Activated naive CD8-positive, alpha-beta T cell treated with anti-CD3 and anti-CD28 coated beads, Interleukin-2, amount 50 U/mL, for 24 hours (primary cell): ENCODE data around the gene DNAI2.

Experiments used
- ATAC-seq: fragments of 150-1000 bp; cut with Tn5 transposase; one replicate; pipeline ENCODE4 v1.10.0; 2021
- DNase-seq: peaks from one replicate; pipeline ENCODE4 v3.0.0; 2021
- H3K27ac Mint-ChIP-seq: one replicate; pipeline ENCODE4 v1.8.0; 2021; ENCODE audit warnings: mild to moderate bottlenecking, mixed read lengths
- H3K27me3 Mint-ChIP-seq: one replicate; pipeline ENCODE4 v1.8.0; 2021; ENCODE audit warnings: mixed read lengths
- H3K36me3 Mint-ChIP-seq: one replicate; pipeline ENCODE4 v1.8.0; 2021; ENCODE audit warnings: low read depth, mixed read lengths
- H3K4me1 Mint-ChIP-seq: one replicate; pipeline ENCODE4 v1.8.0; 2021; ENCODE audit warnings: mixed read lengths
- H3K4me3 Mint-ChIP-seq: one replicate; pipeline ENCODE4 v1.8.0; 2021; ENCODE audit warnings: mild to moderate bottlenecking, moderate library complexity, mixed read lengths
- H3K9me3 Mint-ChIP-seq: one replicate; pipeline ENCODE4 v1.8.0; 2021; ENCODE audit warnings: mixed read lengths

Gene DNAI2

DNA sequence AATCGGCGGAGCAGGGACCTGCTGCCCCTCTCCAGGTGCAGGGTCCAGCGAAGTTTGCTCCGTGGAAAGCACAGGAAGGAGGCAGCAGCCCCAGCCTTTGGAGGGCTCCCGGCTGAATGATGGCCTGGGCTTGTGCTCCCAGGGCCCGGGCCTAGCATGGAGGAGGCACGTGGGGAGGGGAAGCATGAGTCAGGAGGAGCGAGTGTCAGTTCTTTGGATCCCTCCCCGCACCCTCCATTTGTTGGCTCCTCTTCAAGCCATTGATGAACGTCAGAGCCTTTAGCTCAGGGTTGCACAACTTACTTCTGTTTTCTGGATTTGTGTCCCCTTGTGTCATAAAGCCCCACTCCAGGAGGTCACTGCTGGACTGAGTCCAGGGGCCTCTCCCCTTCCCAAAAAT, 34.9 kb upstream of the DNAI2 start:
- ATAC-seq (no peak), DNase-seq (no peak)
- no peak overlapping the region for H3K27ac Mint-ChIP-seq
- H3K4me1 Mint-ChIP-seq: no peaks in the 10 kb centered on the region
- H3K27me3 Mint-ChIP-seq: no peaks in the 10 kb centered on the region
- H3K36me3 Mint-ChIP-seq: no peaks in the 10 kb centered on the region
- H3K9me3 Mint-ChIP-seq: no peaks in the 10 kb centered on the region
- no peak overlapping the region for H3K4me3 Mint-ChIP-seq

DNA sequence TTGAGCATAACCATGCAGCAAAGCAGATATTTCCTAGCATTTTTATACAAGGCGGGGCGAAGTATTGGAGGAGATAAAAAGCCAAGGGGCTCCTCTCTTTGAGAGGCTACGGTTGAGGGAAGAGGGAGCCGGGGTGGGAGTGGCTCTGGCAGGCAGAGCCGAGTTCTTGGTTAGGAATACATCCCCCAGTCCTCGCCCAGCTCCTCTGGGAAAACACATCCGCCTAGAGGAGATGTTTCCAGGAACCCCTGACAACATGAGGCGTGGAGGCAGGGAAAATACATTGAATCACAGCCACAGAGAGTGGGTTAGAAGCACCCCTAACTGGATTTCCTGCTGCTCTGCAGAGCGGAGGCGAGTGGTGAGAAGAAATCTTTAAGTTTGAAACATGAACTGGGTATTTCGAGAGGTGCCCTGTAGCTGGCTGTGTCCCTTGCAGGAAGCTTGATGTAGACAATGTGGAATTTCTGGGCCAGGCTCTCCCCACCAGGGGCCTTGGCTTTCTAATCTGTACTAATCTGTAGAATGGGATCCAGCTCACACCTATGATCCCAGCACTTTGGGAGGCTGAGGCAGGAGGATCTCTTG, 33.3 kb upstream of the DNAI2 start:
- H3K4me3 Mint-ChIP-seq: no peak overlapping the region
- H3K36me3 Mint-ChIP-seq: no peaks in the 10 kb centered on the region
- DNase-seq (no peak), ATAC-seq (no peak)
- no peak overlapping the region for H3K27ac Mint-ChIP-seq
- no peaks in the 10 kb centered on the region for H3K9me3 Mint-ChIP-seq
- H3K4me1 Mint-ChIP-seq: no peaks in the 10 kb centered on the region
- no peaks in the 10 kb centered on the region for H3K27me3 Mint-ChIP-seq

DNA sequence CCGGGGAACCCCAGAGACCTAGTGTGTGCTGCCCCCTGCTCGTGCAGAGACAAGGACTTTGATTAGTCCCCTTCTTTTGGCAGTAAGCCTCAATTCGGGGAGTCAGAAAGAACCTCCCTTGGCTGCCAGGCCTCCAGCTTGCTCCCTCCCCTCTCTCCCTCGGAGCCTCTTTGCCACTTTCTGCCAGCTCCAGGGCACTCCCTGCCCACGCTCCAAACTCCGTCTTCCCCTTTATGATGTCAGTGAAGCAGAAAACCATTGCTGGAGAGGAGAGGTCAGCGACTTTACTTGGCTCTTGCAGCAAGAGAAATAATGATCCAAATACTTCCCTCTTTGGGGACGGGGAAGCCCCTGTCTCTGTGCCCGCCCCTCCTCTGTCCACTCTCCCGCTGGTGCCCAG, 32.6 kb upstream of the DNAI2 start:
- no peak overlapping the region for H3K27ac Mint-ChIP-seq
- ATAC-seq: no peak

DNA sequence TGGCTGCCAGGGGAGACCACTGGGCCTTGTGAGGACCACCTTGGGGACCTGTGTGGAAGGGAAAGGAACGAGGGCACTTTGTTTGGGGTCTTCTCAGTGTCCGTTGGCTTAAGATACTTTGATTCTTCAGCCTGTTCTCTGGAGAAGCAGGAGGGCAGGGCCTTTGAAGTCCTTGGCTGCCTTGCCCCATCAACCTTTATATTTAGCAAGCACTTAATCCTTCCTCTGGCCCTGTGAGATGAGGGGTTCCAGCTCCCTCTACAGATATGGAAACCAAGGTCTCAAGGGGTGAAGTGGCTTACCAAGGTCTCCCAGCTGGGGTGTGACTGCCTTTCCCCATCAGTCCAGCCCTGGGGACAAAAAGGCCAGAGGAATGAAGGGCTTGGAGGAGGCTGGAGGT, 32.2 kb upstream of the DNAI2 start:
- no peaks in the 10 kb centered on the region for H3K9me3 Mint-ChIP-seq
- H3K27ac Mint-ChIP-seq: no peak overlapping the region
- ATAC-seq: no peak
- DNase-seq: no peak
- H3K4me1 Mint-ChIP-seq: no peaks in the 10 kb centered on the region
- H3K36me3 Mint-ChIP-seq: peaks cover 3% of the 10 kb centered on the region
- H3K27me3 Mint-ChIP-seq: no peaks in the 10 kb centered on the region
- no peak overlapping the region for H3K4me3 Mint-ChIP-seq

More for the DNA sequence above, 32.6 kb upstream of the DNAI2 start:
- DNase-seq: no peak
- no peaks in the 10 kb centered on the region for H3K4me1 Mint-ChIP-seq
- no peaks in the 10 kb centered on the region for H3K9me3 Mint-ChIP-seq
- H3K4me3 Mint-ChIP-seq: no peak overlapping the region
- H3K27me3 Mint-ChIP-seq: no peaks in the 10 kb centered on the region
- peaks cover under 1% of the 10 kb centered on the region for H3K36me3 Mint-ChIP-seq

DNA sequence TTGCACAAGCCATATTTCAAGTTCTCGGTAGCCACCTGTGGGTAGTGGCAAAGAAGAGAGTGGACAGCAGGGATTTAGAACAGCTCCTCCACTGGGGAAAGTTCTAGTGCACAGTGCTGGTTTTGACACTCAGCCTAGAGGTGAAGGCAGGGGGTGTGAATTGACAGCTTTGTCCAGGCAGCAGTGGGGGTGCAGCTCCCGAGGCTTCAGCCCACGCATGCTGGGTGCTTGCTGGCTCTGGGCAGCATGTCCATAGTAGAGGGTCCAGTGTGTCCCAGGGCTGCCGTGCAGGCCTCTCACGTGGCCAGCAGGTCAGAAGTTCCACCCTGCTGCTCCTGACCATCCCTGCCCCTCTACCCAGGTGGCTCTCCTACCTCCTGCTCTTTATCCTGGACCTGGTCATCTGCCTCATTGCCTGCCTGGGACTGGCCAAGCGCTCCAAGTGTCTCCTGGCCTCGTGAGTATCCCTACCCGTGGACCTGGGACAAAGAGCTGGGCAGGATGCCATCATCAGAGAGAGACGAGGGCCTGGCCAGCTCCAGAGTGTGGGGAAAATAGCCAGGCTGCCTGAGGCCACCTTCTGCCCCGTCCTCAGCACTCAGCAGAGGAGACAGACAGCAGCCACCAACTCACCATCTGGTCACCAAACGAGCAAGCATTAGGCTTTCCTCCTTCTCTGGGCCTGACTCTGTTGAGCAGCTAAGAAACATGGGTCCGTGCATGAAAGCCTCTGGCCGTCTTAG, 30.9 kb upstream of the DNAI2 start:
- H3K4me1 Mint-ChIP-seq: no peaks in the 10 kb centered on the region
- peaks cover 3% of the 10 kb centered on the region for H3K36me3 Mint-ChIP-seq
- no peak overlapping the region for H3K27ac Mint-ChIP-seq
- H3K27me3 Mint-ChIP-seq: no peaks in the 10 kb centered on the region
- no peak overlapping the region for H3K4me3 Mint-ChIP-seq
- DNase-seq (no peak), ATAC-seq (no peak)
- H3K9me3 Mint-ChIP-seq: no peaks in the 10 kb centered on the region

DNA sequence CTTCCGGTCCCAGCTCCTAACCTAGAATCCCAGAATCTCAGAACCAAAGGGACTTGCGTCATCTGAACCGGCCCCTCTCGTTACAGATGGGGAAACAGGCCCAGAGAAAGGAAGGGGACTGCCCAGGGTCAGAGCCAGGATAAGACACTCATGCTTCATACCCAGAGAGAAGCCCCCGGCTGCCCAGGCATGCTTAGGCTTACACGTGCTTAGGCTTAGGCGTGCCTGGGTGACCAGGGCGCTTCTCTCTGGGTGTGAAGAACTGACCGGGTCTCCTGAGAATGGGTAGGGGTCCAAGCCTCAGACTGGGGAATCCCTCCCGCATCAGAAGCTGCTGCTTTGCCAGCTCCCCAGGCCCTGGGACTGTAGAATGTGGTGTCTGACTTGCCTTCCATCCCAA, 29.9 kb upstream of the DNAI2 start:
- no peak overlapping the region for H3K27ac Mint-ChIP-seq
- no peaks in the 10 kb centered on the region for H3K4me1 Mint-ChIP-seq
- peaks cover 3% of the 10 kb centered on the region for H3K36me3 Mint-ChIP-seq
- ATAC-seq (no peak), DNase-seq (no peak)
- no peak overlapping the region for H3K4me3 Mint-ChIP-seq
- H3K9me3 Mint-ChIP-seq: no peaks in the 10 kb centered on the region
- no peaks in the 10 kb centered on the region for H3K27me3 Mint-ChIP-seq

DNA sequence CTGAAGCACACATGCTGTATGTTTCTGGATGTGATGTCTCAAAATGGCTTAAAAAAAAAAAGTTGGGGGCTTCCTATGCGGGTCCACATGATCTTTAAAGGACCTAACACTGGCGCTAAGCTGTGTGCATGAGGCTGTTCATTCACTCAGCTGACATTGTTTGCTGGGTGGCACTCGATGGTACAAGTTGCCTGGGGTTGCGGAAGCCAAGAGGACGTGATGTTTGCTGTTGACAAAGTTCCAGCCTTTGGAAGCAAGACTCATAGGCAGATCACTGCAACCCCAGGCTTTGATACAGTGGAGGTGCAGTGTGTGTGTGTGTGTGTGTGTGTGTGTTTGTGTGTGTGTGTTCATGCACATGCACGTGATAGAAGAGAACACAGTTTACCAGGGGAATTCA, 29.5 kb upstream of the DNAI2 start:
- no peak for DNase-seq
- Mint-ChIP-seq H3K4me3 (no peak overlapping the region), H3K27me3 (no peaks in the 10 kb centered on the region), H3K4me1 (no peaks in the 10 kb centered on the region), H3K9me3 (no peaks in the 10 kb centered on the region), H3K27ac (no peak overlapping the region), H3K36me3 (peaks cover 3% of the 10 kb centered on the region)
- no peak for ATAC-seq

DNA sequence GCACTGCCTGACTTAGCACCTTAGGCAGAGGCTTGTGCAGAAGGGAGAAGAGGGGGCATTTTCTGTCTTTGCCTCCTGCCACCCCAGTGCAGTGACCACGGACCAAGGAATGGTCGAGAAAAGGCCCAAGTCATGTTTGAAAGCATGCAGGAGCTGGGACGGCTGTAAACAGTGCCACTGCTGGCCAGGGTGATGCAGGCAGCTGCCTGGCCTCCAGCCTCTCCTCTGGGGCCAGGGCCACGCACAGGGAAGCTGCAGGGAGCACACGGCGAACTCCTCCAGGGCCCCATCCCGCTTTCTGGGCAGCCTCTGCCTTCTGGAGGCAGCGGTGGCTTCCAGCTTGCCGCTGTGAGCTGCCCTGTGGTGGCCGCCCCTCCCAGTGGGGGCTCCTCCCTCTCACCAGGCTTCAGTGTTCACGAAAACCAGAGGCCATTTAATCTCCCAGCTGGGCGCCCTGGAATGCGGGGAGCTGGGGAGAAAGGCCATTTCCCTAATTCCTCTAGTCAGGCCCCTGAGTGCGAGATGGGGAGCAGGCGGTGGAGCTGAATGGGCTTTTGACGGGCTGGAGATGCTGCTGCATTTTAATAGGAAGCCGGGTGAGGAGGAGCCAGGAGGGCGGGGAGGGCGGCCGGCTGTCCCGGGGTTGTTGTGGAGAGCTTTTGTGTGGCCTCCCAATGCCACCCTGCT, 28.7 kb upstream of the DNAI2 start:
- DNase-seq: no peak
- no peaks in the 10 kb centered on the region for H3K4me1 Mint-ChIP-seq
- no peak for ATAC-seq

DNA sequence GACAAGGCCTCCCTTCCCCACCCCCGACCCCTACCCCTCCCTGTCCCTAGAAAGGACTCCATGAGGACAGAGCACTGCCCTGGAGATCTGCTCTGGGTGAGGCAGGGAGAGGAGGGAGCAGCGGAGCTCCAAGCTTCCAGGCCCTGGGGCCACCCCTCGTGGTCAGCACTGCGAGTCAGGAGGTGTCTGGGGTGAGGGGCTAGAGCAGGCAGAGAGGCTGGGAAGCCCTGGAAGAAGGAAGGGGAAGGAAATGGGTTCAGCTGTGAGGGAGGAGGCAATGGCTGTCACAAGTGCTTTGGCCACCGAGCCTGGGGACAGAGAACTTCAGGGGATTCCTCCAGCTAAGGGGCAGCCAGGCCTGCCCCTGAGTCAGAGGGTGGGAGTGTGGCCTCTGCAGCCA, 28.2 kb upstream of the DNAI2 start:
- ATAC-seq: no peak

More for the DNA sequence above, 28.7 kb upstream of the DNAI2 start:
- Mint-ChIP-seq H3K27ac (no peak overlapping the region), H3K27me3 (no peaks in the 10 kb centered on the region), H3K9me3 (no peaks in the 10 kb centered on the region), H3K4me3 (no peak overlapping the region), H3K36me3 (peaks cover 3% of the 10 kb centered on the region)

DNA sequence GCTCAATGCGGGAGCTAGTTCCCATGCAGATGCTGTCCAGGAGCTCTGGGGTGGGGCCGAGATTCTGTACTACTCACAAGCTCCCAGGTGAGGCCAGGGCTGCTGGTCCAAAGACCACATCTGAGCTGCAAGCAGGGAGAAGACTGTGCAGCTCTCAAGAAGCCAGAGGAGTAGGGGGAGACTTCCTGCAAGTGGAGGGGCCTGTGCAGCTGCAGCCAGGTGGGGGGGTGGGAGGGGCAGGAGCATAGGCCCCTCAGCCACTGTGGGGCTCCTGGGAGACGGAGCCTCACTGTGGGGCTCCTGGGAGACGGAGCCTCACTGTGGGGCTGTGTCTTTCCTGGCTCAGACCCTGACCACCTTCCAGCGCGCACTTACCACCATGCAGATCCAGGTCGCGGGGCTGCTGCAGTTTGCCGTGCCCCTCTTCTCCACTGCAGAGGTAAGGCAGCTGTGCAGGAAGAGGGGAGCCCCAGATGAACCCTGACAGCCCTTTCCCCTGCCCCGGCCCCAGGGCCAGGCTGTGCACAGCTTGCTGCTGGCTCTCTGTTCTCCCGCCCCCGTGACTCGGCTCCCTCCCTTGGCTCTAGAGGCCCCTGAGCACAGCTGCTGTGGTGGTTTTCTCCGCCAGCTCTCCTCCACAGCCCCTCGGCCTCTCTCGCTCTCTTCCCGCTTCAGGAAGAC, 24.3 kb upstream of the DNAI2 start:
- Mint-ChIP-seq H3K9me3 (no peaks in the 10 kb centered on the region), H3K36me3 (peaks cover 5% of the 10 kb centered on the region), H3K27me3 (no peaks in the 10 kb centered on the region), H3K4me3 (no peak overlapping the region), H3K27ac (no peak overlapping the region), H3K4me1 (no peaks in the 10 kb centered on the region)
- ATAC-seq: no peak
- no peak for DNase-seq

More for the DNA sequence above, 28.2 kb upstream of the DNAI2 start:
- Mint-ChIP-seq H3K27me3 (no peaks in the 10 kb centered on the region), H3K27ac (no peak overlapping the region), H3K36me3 (peaks cover 4% of the 10 kb centered on the region), H3K9me3 (no peaks in the 10 kb centered on the region), H3K4me3 (no peak overlapping the region), H3K4me1 (no peaks in the 10 kb centered on the region)
- no peak for DNase-seq

DNA sequence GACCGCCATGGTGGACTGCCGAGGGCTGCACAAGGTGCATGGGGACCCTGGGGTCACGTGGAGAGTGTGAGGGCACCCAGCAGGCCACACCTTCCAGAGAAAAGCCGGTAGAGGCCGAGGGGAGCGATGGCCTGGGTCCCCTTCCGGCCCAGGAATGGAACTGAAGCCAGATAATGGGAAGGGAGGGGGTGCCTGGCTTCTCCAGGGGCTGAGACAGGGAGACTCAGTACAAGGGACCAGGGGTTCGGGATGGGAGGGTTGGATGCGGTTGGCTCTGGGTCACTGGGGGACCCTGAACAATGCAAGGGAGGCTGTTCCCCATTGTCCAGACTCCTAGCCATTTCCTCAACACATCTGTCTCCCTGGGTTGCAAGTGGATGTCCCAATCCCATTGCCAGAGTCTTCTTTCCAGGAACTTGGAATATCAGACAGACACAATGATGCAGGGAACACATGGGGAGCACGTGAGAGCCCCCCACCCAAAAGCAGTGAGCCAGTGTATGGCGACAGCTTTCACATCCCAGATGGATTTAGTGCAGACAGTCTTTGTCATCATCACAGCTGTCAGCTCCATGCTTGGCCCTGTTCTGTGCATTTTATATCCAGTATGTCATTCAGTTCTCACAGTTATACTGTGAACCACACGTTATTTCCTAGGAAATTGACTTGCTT, 23.6 kb upstream of the DNAI2 start:
- Mint-ChIP-seq H3K4me1 (no peaks in the 10 kb centered on the region), H3K36me3 (peaks cover 5% of the 10 kb centered on the region), H3K27ac (no peak overlapping the region), H3K27me3 (no peaks in the 10 kb centered on the region), H3K9me3 (no peaks in the 10 kb centered on the region), H3K4me3 (no peak overlapping the region)
- DNase-seq (no peak), ATAC-seq (no peak)

DNA sequence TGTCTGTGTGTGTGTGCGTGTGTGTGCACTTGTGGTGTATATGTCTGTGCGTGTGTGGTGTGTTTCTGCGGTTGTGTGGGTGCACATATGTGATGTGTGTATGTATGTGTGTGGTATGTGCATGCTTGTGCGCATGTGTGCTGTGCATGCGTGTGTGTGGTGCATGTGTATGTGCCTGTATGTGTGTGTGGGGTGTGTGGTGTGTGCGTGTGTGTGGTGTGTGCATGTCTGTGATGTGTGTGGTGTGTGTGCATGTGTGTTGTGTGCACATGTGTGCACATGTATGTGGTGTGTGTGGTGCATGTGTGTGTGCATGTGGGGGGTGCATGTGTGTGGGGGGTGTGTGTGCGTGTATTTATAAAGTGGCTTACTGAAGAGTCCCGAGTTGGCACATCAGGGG, 23.0 kb upstream of the DNAI2 start:
- Mint-ChIP-seq H3K27me3 (no peaks in the 10 kb centered on the region), H3K27ac (no peak overlapping the region), H3K9me3 (no peaks in the 10 kb centered on the region), H3K36me3 (peaks cover 5% of the 10 kb centered on the region), H3K4me3 (no peak overlapping the region), H3K4me1 (no peaks in the 10 kb centered on the region)
- DNase-seq (no peak), ATAC-seq (no peak)

DNA sequence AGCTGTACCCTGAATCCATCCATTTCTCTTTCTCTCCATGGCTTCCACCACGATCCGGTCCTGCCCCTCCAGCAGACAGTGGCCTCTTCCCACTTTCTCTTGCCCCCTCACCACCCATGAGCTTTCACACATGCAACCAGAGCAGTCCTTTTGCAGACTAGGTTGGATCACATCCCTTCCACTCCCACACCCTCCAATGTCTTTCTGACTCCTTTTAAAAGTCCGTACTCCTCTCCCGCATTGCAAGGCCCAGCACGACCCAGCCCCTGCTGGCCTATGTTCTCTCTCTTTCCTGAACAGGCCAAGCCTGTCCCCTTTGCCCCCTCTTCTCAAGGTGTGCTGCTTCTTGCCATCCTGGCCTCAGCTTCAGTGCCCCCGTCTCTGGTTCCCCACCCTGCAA, 22.5 kb upstream of the DNAI2 start:
- Mint-ChIP-seq H3K36me3 (peaks cover 3% of the 10 kb centered on the region), H3K27ac (no peak overlapping the region), H3K27me3 (no peaks in the 10 kb centered on the region), H3K4me1 (no peaks in the 10 kb centered on the region), H3K4me3 (no peak overlapping the region), H3K9me3 (no peaks in the 10 kb centered on the region)
- no peak for DNase-seq
- ATAC-seq: no peak

DNA sequence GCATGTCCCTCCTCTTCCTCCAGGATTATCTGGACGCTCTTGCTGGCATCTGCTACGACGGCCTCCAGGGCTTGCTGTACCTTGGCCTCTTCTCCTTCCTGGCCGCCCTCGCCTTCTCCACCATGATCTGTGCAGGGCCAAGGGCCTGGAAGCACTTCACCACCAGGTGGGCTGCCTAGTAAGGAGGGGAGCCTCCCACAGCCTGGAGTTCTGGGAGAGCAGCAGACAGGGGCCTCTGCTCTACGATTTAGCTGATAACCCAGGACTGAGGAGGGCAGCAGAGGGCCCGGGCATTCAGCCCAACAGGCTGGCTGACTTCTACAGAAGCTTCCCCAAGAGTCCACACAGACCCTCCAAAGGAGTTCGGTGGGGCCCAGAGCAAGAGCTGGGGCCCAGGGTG, 21.8 kb upstream of the DNAI2 start:
- no peak overlapping the region for H3K27ac Mint-ChIP-seq
- H3K4me3 Mint-ChIP-seq: no peak overlapping the region
- H3K9me3 Mint-ChIP-seq: no peaks in the 10 kb centered on the region

More for the DNA sequence above, 21.8 kb upstream of the DNAI2 start:
- ATAC-seq (no peak), DNase-seq (no peak)
- Mint-ChIP-seq H3K4me1 (no peaks in the 10 kb centered on the region), H3K36me3 (peaks cover 2% of the 10 kb centered on the region), H3K27me3 (no peaks in the 10 kb centered on the region)
